HepG2 (cell line): Measurements from ENCODE around the gene SMIM13. TPM values are rescaled to one million over a fixed set of nuclear protein-coding genes. Genes with fewer than 3 reads are reported as not detected.
A peak's percentile ranks its signal among the peaks of the same experiment; 100 is the strongest.

Source experiments
- CHD4 ChIP-seq: fragments of 200-600 bp; sonication (generic); IDR thresholded peaks from 2 replicates; pipeline ENCODE4 v1.7.0; 2017; ENCODE audit warnings: mild to moderate bottlenecking, low read length, borderline replicate concordance
- JARID2 ChIP-seq: sonication (generic); formaldehyde crosslinking; IDR thresholded peaks from 2 replicates; pipeline ENCODE4 v1.8.1; 2023; ENCODE audit warnings: missing genetic modification reagents, inconsistent platforms; ENCODE audit not compliant: insufficient replicate concordance
- MIER2 ChIP-seq: IDR thresholded peaks from 2 replicates; pipeline ENCODE4 v1.6.1; 2016; ENCODE audit warnings: missing biosample characterization, missing genetic modification reagents
- NFRKB ChIP-seq: fragments of 450-650 bp; IDR thresholded peaks from 2 replicates; pipeline ENCODE4 v1.6.1; 2017
- PPARG ChIP-seq: conservative IDR thresholded peaks from 2 replicates; pipeline ENCODE4 v1.6.1; 2016; ENCODE audit warnings: missing biosample characterization, missing genetic modification reagents
- RAD51 ChIP-seq: fragments of 450-650 bp; IDR thresholded peaks from 2 replicates; pipeline ENCODE4 v1.6.1; 2016; ENCODE audit warnings: borderline replicate concordance
- RNF2 ChIP-seq: fragments of 450-650 bp; conservative IDR thresholded peaks from 2 replicates; pipeline ENCODE4 v1.6.1; 2016; ENCODE audit warnings: low read depth
- SP140L ChIP-seq: sonication (generic); formaldehyde crosslinking; IDR thresholded peaks from 2 replicates; pipeline ENCODE4 v1.4.0; 2020; ENCODE audit warnings: missing genetic modification reagents, borderline replicate concordance
- THAP11 ChIP-seq: IDR thresholded peaks from 2 replicates; pipeline ENCODE4 v1.6.1; 2016; ENCODE audit warnings: missing biosample characterization, missing genetic modification reagents
- TSC22D2 ChIP-seq: sonication (generic); formaldehyde crosslinking; IDR thresholded peaks from 2 replicates; pipeline ENCODE4 v1.5.1; 2020; ENCODE audit warnings: missing genetic modification reagents, mild to moderate bottlenecking, borderline replicate concordance
- ZBTB38 ChIP-seq: sonication (generic); formaldehyde crosslinking; IDR thresholded peaks from 2 replicates; pipeline ENCODE4 v1.5.1; 2020; ENCODE audit warnings: mild to moderate bottlenecking, missing genetic modification reagents
- ZNF256 ChIP-seq: sonication (generic); formaldehyde crosslinking; conservative IDR thresholded peaks from 2 replicates; pipeline ENCODE4 v1.4.0; 2020; ENCODE audit warnings: missing genetic modification reagents
- ZNF292 ChIP-seq: sonication (generic); formaldehyde crosslinking; IDR thresholded peaks from 2 replicates; pipeline ENCODE4 v1.8.1; 2022; ENCODE audit warnings: mild to moderate bottlenecking, low read depth, missing genetic modification reagents, borderline replicate concordance
- ZNF30 ChIP-seq: sonication (generic); formaldehyde crosslinking; IDR thresholded peaks from 2 replicates; pipeline ENCODE4 v1.5.0; 2020; ENCODE audit warnings: mild to moderate bottlenecking, missing genetic modification reagents
- ZNF468 ChIP-seq: sonication (generic); formaldehyde crosslinking; IDR thresholded peaks from 2 replicates; pipeline ENCODE4 v1.8.0; 2022; ENCODE audit warnings: mild to moderate bottlenecking, moderate library complexity, missing genetic modification reagents
- ZNF749 ChIP-seq: sonication (generic); formaldehyde crosslinking; IDR thresholded peaks from 2 replicates; pipeline ENCODE4 v1.8.0; 2022; ENCODE audit warnings: mild to moderate bottlenecking, missing genetic modification reagents, moderate library complexity, borderline replicate concordance
- polyA plus RNA-seq, 8 experiments: library from polyadenylated mRNA; depleted of rRNA in 3 of 8; stranded (reverse) in 7 of 8; unstranded in 1 of 8; fragments of >200 nt; fragmentation: Illumina TruSeq in 4 of 8; extraction: Trizol in 4 of 8; gene quantifications; 2 replicates each; pipeline versions ENCODE4 v1.2.1 to v1.2.3, GENCODE V29; 2011 to 2016; ENCODE audit warnings: low read depth in 4 of 8, missing spikeins in 1 of 8, mixed read lengths in 1 of 8; ENCODE audit not compliant: insufficient read depth in 1 of 8
- total RNA-seq, 5 experiments: library from RNA; depleted of rRNA; stranded (reverse); fragments of >200 nt; fragmentation: Illumina TruSeq; extraction: Trizol; gene quantifications; 2 replicates each; pipeline ENCODE4 v1.2.3, GENCODE V29; 2016; ENCODE audit warnings: low read depth in 1 of 5
- TF ChIP-seq, protein P1 (sequence below): sonication (generic); formaldehyde crosslinking; IDR thresholded peaks from 2 replicates; pipeline ENCODE4 v1.4.0; 2020; ENCODE audit warnings: mild to moderate bottlenecking, missing genetic modification reagents
- TF ChIP-seq, protein P2 (sequence below): sonication (generic); formaldehyde crosslinking; IDR thresholded peaks from 2 replicates; pipeline ENCODE4 v1.8.1; 2023; ENCODE audit warnings: mild to moderate bottlenecking, missing genetic modification reagents, borderline replicate concordance
- TF ChIP-seq, protein P3 (sequence below): sonication (generic); formaldehyde crosslinking; IDR thresholded peaks from 2 replicates; pipeline ENCODE4 v1.4.0; 2020; ENCODE audit warnings: mild to moderate bottlenecking, missing genetic modification reagents, borderline replicate concordance
- TF ChIP-seq, protein P4 (sequence below): sonication (generic); formaldehyde crosslinking; IDR thresholded peaks from 2 replicates; pipeline ENCODE4 v1.4.0; 2020; ENCODE audit warnings: low read depth, mild to moderate bottlenecking, missing genetic modification reagents
- TF ChIP-seq, protein P5 (sequence below): sonication (generic); formaldehyde crosslinking; IDR thresholded peaks from 2 replicates; pipeline ENCODE4 v1.4.0; 2020; ENCODE audit warnings: missing genetic modification reagents

SMIM13 gene
- total and polyA plus RNA-seq, 2 of the 13 experiments (the other 11 are each of a cell fraction or from before 2014, with no cell fraction given) = 2.7 to 10.2 TPM

DNA sequence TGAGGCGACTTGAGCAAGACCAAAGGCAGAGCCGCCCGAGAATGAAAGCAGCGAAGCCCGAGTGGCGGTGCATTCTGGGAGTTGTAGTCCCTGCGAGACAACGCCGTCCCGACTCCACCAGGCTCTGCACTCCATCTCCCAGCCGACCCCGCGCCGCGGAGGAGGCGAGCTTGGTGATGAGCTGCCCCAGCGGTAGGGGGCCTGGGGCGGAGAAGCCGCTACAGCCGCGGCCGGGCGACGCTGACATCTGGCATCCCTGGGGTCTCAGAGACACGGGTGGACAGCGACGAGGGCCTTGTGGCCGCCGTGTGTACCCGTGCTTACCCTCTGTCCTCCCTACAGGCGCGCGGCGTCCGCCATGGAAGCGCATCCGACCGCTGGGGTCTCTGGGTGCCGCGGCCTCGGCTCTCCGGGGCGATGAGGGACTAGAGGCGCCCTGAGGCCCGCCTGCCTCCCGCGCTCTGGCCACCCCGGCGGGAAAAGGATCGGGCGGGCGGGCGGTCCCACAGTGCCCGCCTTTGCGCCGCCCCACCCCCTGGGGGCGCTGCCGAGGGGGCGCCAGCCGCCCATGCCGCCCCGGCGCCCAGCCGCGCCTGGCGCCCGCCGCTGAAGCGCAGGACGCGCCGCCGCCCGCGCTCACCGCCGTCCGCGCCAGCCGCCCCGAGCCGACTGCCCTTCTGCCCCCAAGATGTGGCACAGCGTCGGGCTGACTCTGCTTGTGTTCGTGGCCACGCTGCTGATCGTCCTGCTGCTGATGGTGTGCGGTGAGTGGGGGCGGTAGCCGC lies at the start of gene SMIM13 (continued):
- TF ChIP-seq, protein P1, sequence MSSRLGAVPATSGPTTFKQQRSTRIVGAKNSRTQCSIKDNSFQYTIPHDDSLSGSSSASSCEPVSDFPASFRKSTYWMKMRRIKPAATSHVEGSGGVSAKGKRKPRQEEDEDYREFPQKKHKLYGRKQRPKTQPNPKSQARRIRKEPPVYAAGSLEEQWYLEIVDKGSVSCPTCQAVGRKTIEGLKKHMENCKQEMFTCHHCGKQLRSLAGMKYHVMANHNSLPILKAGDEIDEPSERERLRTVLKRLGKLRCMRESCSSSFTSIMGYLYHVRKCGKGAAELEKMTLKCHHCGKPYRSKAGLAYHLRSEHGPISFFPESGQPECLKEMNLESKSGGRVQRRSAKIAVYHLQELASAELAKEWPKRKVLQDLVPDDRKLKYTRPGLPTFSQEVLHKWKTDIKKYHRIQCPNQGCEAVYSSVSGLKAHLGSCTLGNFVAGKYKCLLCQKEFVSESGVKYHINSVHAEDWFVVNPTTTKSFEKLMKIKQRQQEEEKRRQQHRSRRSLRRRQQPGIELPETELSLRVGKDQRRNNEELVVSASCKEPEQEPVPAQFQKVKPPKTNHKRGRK (CRISPR knock-in tag) = no peak
- TF ChIP-seq ZNF30 (CRISPR knock-in tag) (peak; percentile 53; the same call in 1 of the 2 replicates), RNF2 (peak; percentile 76; the same call in 1 of the 2 replicates), SP140L (CRISPR knock-in tag) (0 out of 2 replicates have a peak, but pooled peaks have one; percentile 85), PPARG (CRISPR knock-in tag) (no peak; the same call in 1 of the 2 replicates), TSC22D2 (CRISPR knock-in tag) (peak; percentile 78; the same call in 1 of the 2 replicates), ZNF292 (CRISPR knock-in tag) (peak; percentile 88), ZNF256 (no peak; the same call in 1 of the 2 replicates), THAP11 (CRISPR knock-in tag) (peak; percentile 100), MIER2 (CRISPR knock-in tag) (0 out of 2 replicates have a peak, but pooled peaks have one; percentile 28), NFRKB (no peak), ZNF749 (CRISPR knock-in tag) (peak; percentile 93), RAD51 (no peak), ZBTB38 (CRISPR knock-in tag) (peak; percentile 79), CHD4 (no peak), ZNF468 (peak; percentile 54; the same call in 1 of the 2 replicates), JARID2 (CRISPR knock-in tag) (no peak)
- TF ChIP-seq, protein P2, sequence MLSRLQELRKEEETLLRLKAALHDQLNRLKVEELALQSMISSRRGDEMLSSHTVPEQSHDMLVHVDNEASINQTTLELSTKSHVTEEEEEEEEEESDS (CRISPR knock-in tag) = 0 out of 2 replicates have a peak, but pooled peaks have one; percentile 53
- TF ChIP-seq, protein P3, sequence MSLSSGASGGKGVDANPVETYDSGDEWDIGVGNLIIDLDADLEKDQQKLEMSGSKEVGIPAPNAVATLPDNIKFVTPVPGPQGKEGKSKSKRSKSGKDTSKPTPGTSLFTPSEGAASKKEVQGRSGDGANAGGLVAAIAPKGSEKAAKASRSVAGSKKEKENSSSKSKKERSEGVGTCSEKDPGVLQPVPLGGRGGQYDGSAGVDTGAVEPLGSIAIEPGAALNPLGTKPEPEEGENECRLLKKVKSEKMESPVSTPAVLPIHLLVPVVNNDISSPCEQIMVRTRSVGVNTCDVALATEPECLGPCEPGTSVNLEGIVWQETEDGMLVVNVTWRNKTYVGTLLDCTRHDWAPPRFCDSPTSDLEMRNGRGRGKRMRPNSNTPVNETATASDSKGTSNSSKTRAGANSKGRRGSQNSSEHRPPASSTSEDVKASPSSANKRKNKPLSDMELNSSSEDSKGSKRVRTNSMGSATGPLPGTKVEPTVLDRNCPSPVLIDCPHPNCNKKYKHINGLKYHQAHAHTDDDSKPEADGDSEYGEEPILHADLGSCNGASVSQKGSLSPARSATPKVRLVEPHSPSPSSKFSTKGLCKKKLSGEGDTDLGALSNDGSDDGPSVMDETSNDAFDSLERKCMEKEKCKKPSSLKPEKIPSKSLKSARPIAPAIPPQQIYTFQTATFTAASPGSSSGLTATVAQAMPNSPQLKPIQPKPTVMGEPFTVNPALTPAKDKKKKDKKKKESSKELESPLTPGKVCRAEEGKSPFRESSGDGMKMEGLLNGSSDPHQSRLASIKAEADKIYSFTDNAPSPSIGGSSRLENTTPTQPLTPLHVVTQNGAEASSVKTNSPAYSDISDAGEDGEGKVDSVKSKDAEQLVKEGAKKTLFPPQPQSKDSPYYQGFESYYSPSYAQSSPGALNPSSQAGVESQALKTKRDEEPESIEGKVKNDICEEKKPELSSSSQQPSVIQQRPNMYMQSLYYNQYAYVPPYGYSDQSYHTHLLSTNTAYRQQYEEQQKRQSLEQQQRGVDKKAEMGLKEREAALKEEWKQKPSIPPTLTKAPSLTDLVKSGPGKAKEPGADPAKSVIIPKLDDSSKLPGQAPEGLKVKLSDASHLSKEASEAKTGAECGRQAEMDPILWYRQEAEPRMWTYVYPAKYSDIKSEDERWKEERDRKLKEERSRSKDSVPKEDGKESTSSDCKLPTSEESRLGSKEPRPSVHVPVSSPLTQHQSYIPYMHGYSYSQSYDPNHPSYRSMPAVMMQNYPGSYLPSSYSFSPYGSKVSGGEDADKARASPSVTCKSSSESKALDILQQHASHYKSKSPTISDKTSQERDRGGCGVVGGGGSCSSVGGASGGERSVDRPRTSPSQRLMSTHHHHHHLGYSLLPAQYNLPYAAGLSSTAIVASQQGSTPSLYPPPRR (CRISPR knock-in tag) = peak; percentile 68; the same call in 1 of the 2 replicates
- TF ChIP-seq, protein P4, sequence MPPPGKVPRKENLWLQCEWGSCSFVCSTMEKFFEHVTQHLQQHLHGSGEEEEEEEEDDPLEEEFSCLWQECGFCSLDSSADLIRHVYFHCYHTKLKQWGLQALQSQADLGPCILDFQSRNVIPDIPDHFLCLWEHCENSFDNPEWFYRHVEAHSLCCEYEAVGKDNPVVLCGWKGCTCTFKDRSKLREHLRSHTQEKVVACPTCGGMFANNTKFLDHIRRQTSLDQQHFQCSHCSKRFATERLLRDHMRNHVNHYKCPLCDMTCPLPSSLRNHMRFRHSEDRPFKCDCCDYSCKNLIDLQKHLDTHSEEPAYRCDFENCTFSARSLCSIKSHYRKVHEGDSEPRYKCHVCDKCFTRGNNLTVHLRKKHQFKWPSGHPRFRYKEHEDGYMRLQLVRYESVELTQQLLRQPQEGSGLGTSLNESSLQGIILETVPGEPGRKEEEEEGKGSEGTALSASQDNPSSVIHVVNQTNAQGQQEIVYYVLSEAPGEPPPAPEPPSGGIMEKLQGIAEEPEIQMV (CRISPR knock-in tag) = peak; percentile 78; the same call in 1 of the 2 replicates
- TF ChIP-seq, protein P5, sequence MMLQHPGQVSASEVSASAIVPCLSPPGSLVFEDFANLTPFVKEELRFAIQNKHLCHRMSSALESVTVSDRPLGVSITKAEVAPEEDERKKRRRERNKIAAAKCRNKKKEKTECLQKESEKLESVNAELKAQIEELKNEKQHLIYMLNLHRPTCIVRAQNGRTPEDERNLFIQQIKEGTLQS (CRISPR knock-in tag) = peak; percentile 28; the same call in 1 of the 2 replicates
